ENCODE measurements around the gene TMEM116.

The TMEM116 gene

DNA sequence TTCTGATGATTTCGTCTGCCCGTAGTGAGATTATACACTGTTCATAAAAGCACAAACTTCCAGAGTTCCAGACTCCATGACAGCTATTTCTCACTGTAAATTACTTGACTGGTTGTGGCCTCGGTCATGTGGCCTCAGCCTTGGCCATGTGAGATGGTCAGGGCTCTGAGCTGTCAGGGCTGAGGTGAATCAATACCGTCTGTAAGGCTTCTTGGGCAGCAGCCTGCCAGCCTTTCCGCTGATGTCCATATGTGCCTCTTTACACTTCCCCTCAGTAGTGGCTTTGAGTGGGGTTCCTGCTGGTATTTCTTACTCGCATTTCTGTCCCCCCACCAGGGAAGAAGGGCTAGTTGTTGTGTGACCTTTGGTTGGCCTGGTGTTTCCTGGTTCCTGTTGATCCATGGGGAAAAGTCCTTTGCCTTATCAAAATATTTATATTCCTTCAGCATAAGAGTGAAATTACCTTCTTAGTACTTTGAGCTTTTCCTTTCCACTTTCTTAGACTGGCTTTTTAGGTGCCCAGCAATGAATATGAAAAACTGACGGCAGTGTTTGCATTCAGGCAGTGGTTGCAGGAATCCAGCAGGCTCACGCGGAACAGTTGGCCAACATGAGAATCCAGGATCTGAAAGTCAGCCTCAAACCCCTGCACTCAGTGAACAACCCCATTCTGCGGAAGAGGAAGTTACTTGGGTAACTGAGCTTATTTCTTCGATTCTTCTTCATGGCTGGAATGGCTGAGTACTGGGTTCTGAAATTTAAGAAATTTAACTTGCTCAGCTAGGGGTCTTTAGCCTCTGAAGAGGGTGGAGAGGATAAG lies 124.8 kb downstream of the TMEM116 start:
- no peak for DNase-seq

DNA sequence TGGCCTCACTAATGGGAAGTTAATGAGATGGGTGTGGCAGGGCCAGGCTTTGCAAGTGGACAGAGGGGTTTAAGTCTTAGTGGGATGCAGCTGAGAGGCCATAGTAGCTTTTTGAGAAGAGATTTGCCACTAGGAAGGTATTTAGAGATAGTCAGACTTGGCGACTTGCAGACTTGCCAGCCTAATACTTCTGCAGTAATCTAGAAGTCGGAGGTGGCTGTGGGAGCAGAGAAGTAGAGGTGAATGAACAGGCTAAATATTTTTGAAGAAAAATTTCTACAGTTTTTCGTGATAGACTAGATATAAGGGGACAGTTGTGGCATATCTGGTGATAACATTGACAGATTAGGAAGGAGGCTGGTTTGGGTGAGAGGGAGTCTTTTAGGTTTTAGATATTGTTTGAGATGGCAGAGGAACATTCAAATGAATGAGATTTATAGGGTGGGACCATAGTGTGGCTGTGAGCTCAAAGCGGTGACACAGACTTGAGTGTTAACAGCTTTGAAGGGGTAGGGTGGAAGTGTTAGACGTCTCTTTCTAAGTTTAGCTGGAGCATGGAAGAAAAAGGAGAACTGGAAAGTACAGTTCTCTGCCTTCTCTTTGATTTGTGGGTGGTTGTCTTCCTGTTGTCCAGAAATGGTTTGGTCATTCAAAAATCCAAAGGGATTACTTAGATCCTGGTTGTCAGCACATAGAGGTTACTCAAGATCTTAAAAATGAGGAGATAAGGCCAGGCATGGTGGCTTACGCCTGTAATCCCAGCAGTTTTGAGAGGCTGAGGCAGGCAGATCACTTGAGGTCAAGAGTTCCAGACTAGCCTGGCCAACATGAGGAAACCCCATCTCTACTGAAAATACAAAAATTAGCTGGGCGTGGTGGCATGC lies 126.1 kb downstream of the TMEM116 start:
- DNase-seq = no peak

DNA sequence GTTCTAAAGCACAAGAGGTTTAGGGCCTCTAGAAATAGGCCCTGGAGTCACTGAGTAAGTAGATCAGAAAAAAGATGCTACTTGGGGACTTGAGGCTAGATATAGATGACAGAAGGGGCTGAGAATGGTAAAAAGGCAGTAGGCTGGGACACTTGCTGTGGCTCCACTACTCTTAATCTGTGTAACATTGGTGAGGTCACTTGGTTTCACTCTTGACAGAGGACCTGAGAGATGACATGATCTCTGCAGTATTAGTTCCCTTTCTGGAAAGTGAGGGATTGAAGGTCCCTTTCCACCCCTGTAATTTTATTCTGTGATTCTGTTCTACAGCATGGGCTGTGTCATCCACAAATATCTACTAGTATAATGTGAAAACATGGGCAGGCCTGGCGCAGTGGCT lies 131.2 kb downstream of the TMEM116 start:
- DNase-seq = no peak
